Mesothelial cell of epicardium (in vitro differentiated cells): Measurements from ENCODE around the gene ANXA8. TPM values are rescaled to one million over a fixed set of nuclear protein-coding genes. Genes with fewer than 3 reads are reported as not detected.

Source experiments
- DNase-seq, 2 experiments: peaks; one replicate each; pipeline ENCODE4 v3.0.0; 2021; ENCODE audit warnings: low spot score in 2 of 2; ENCODE audit not compliant: unreplicated experiment in 2 of 2
- H3K27ac Mint-ChIP-seq: 2 replicates; pipeline ENCODE4 v1.8.0; 2021; ENCODE audit warnings: mixed read lengths
- H3K27me3 Mint-ChIP-seq: 2 replicates; pipeline ENCODE4 v1.8.0; 2021; ENCODE audit warnings: low read depth, mixed read lengths
- H3K36me3 Mint-ChIP-seq: 2 replicates; pipeline ENCODE4 v1.8.0; 2021; ENCODE audit warnings: mixed read lengths
- H3K4me1 Mint-ChIP-seq: 2 replicates; pipeline ENCODE4 v1.8.0; 2021; ENCODE audit warnings: mixed read lengths
- H3K4me3 Mint-ChIP-seq: 2 replicates; pipeline ENCODE4 v1.8.0; 2021; ENCODE audit warnings: mild to moderate bottlenecking, moderate library complexity, mixed read lengths
- H3K9me3 Mint-ChIP-seq: 2 replicates; pipeline ENCODE4 v1.8.0; 2021; ENCODE audit warnings: mixed read lengths
- total RNA-seq: library from RNA; stranded (reverse); gene quantifications from 3 replicates; pipeline ENCODE4 v1.2.1, GENCODE V29; 2021
- TF ChIP-seq, protein P1 (sequence below): fragments of 200-600 bp; sonication (generic); IDR thresholded peaks from one replicate; pipeline ENCODE4 v1.5.0; 2021; ENCODE audit warnings: antibody characterized with exemption; ENCODE audit not compliant: unreplicated experiment

ANXA8 gene
- total RNA-seq, 1 donor from 2014 or later = 2.8 TPM

DNA sequence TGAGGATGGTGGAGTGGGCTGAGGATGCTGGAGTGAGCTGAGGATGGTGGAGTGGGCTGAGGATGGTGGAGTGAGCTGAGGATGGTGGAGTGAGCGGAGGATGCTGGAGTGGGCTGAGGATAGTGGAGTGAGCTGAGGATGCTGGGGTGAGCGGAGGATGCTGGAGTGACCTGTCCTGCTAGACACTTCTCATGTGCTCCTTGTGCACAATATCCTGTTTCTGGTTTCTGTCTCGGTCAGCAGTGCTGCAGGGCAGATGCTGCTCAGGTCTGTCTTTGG, 29.2 kb downstream of the ANXA8 start:
- H3K4me3 Mint-ChIP-seq = no peak overlapping the region
- H3K27me3 Mint-ChIP-seq = peaks cover 4% of the 10 kb centered on the region
- no peak for DNase-seq
- no peaks in the 10 kb centered on the region for H3K36me3 Mint-ChIP-seq
- peaks cover 10% of the 10 kb centered on the region for H3K4me1 Mint-ChIP-seq
- H3K9me3 Mint-ChIP-seq = no peaks in the 10 kb centered on the region
- TF ChIP-seq, protein P1, sequence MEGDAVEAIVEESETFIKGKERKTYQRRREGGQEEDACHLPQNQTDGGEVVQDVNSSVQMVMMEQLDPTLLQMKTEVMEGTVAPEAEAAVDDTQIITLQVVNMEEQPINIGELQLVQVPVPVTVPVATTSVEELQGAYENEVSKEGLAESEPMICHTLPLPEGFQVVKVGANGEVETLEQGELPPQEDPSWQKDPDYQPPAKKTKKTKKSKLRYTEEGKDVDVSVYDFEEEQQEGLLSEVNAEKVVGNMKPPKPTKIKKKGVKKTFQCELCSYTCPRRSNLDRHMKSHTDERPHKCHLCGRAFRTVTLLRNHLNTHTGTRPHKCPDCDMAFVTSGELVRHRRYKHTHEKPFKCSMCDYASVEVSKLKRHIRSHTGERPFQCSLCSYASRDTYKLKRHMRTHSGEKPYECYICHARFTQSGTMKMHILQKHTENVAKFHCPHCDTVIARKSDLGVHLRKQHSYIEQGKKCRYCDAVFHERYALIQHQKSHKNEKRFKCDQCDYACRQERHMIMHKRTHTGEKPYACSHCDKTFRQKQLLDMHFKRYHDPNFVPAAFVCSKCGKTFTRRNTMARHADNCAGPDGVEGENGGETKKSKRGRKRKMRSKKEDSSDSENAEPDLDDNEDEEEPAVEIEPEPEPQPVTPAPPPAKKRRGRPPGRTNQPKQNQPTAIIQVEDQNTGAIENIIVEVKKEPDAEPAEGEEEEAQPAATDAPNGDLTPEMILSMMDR = no peak
- no peak overlapping the region for H3K27ac Mint-ChIP-seq

DNA sequence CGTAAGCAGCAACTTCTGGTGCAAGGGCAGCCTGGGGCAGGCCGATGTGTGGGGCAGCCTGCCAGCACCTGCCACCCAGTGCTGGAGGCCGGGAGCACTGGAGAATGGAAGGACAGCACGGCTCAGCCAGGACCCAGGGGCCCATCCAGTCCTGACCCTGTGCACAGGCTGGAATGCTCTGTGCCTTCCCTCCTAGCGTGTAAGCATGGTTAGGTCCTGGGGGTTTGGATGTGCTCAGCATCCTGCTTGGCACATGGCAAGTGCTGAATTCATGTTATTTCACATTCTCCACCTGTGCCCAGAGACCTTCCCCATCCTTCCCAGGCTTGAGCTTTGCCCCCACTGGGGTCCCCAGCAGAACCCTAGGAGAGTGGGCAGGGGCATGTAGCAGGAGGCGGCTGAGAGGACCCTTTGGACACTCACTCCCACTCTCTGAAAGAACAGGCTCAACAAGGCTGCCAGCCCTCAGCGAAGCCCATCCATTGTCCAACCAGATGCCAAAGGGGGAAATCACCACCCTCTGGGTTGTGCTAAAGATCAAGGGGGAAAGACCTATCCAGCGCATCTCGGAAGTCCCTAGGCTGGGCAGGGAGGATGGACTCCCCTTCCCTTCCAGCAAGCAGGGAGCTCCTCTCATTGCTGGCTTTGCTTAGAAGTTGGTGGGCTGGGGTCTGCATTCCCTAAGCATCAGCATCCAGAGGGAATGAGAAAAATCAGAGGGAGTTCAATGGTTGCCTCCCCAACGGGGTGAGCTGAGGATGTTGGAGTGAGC, 29.7 kb downstream of the ANXA8 start:
- no peak for DNase-seq
- TF ChIP-seq, protein P1 = no peak
- no peak overlapping the region for H3K4me3 Mint-ChIP-seq
- H3K4me1 Mint-ChIP-seq = peaks cover 10% of the 10 kb centered on the region
- no peaks in the 10 kb centered on the region for H3K36me3 Mint-ChIP-seq
- H3K27ac Mint-ChIP-seq = no peak overlapping the region
- H3K9me3 Mint-ChIP-seq = no peaks in the 10 kb centered on the region
- H3K27me3 Mint-ChIP-seq = peaks cover 4% of the 10 kb centered on the region

- DNase-seq = no peak
- no peak overlapping the region for H3K27ac Mint-ChIP-seq
- no peak overlapping the region for H3K4me3 Mint-ChIP-seq
- H3K36me3 Mint-ChIP-seq = no peaks in the 10 kb centered on the region
- peaks cover 10% of the 10 kb centered on the region for H3K4me1 Mint-ChIP-seq
- H3K9me3 Mint-ChIP-seq = no peaks in the 10 kb centered on the region
- peaks cover 4% of the 10 kb centered on the region for H3K27me3 Mint-ChIP-seq
- TF ChIP-seq, protein P1 = no peak
Measured at GRCh38 chr10:47453141-47454007, 30.5 kb downstream of the ANXA8 start.

- Mint-ChIP-seq H3K4me1 (peaks cover 10% of the 10 kb centered on the region), H3K9me3 (no peaks in the 10 kb centered on the region), H3K27me3 (peaks cover 4% of the 10 kb centered on the region), H3K27ac (peak overlapping the region; percentile 37), H3K36me3 (no peaks in the 10 kb centered on the region), H3K4me3 (no peak overlapping the region)
- TF ChIP-seq, protein P1 = no peak
- no peak for DNase-seq
Measured at GRCh38 chr10:47452495-47453140, 31.3 kb downstream of the ANXA8 start.

GRCh38 chr10:47451998-47452494, 31.9 kb downstream of the ANXA8 start:
- TF ChIP-seq, protein P1 = no peak
- H3K36me3 Mint-ChIP-seq = no peaks in the 10 kb centered on the region
- no peak overlapping the region for H3K27ac Mint-ChIP-seq
- H3K27me3 Mint-ChIP-seq = peaks cover 4% of the 10 kb centered on the region
- peaks cover 10% of the 10 kb centered on the region for H3K4me1 Mint-ChIP-seq
- H3K4me3 Mint-ChIP-seq = no peak overlapping the region
- no peaks in the 10 kb centered on the region for H3K9me3 Mint-ChIP-seq
- DNase-seq = no peak
